Karpas-422 (cell line): ENCODE results near the gene ADPGK. TPM values are rescaled to one million over a fixed set of nuclear protein-coding genes. Genes with fewer than 3 reads are reported as not detected.
A peak's percentile ranks its signal among the peaks of the same experiment; 100 is the strongest.

Experiments
- DNase-seq: peaks from one replicate; pipeline ENCODE4 v3.0.0-alpha.2; 2015
- H2AFZ ChIP-seq: fragments of 200-600 bp; sonication (generic); 2 replicates; pipeline ENCODE4 v1.6.1; 2014; ENCODE audit warnings: antibody characterized with exemption, low read length, mixed read lengths
- H3K27ac ChIP-seq: fragments of 200-600 bp; sonication (generic); 2 replicates; pipeline ENCODE4 v1.5.1; 2014; ENCODE audit warnings: mild to moderate bottlenecking, low read length, moderate library complexity
- H3K27me3 ChIP-seq: fragments of 200-600 bp; sonication (generic); 2 replicates; pipeline ENCODE4 v1.6.1; 2014; ENCODE audit warnings: low read length, mixed read lengths
- H3K36me3 ChIP-seq: fragments of 200-600 bp; sonication (generic); 2 replicates; pipeline ENCODE4 v1.6.1; 2014; ENCODE audit warnings: low read length, mixed read lengths; ENCODE audit not compliant: insufficient read depth
- H3K4me1 ChIP-seq: fragments of 200-600 bp; sonication (generic); 2 replicates; pipeline ENCODE4 v1.6.1; 2014; ENCODE audit warnings: mild to moderate bottlenecking, low read length, mixed read lengths
- H3K4me2 ChIP-seq: fragments of 200-600 bp; sonication (generic); 2 replicates; pipeline ENCODE4 v1.6.1; 2014; ENCODE audit warnings: low read length, low read depth, mild to moderate bottlenecking; ENCODE audit not compliant: poor library complexity, severe bottlenecking
- H3K4me3 ChIP-seq: fragments of 200-600 bp; sonication (generic); 2 replicates; pipeline ENCODE4 v1.5.1; 2014; ENCODE audit warnings: mild to moderate bottlenecking, antibody characterized with exemption, low read length, mixed read lengths
- H3K79me2 ChIP-seq: fragments of 200-600 bp; sonication (generic); 2 replicates; pipeline ENCODE4 v1.6.1; 2014; ENCODE audit warnings: mild to moderate bottlenecking, low read length, mixed read lengths
- H3K9ac ChIP-seq: fragments of 200-600 bp; sonication (generic); 2 replicates; pipeline ENCODE4 v1.6.0; 2014; ENCODE audit warnings: low read length
- H3K9me2 ChIP-seq: fragments of 200-600 bp; sonication (generic), shearing (Covaris generic); replicated peaks from 2 replicates; pipeline ENCODE4 v1.6.0; 2014; ENCODE audit warnings: mild to moderate bottlenecking, low read length, moderate library complexity; ENCODE audit not compliant: insufficient read depth
- H3K9me3 ChIP-seq: fragments of 300-700, 200-600 bp; sonication (generic); 2 replicates; pipeline ENCODE4 v1.6.1; 2014; ENCODE audit warnings: low read length, mixed read lengths
- H4K20me1 ChIP-seq: fragments of 200-600 bp; sonication (generic); 2 replicates; pipeline ENCODE4 v1.6.1; 2014; ENCODE audit warnings: mild to moderate bottlenecking, antibody characterized with exemption, low read length, low read depth; ENCODE audit not compliant: insufficient read depth
- total RNA-seq: library from RNA; depleted of rRNA; stranded (reverse); fragments of >200 nt; shearing (Covaris generic); gene quantifications from 2 replicates; pipeline ENCODE4 v1.2.3, GENCODE V29; 2014; ENCODE audit warnings: low replicate concordance

ADPGK gene
- total RNA-seq, 1 experiment from 2014 or later, result 75.7 TPM

- no peak overlapping the region for H3K4me2 ChIP-seq
- no peak overlapping the region for H3K4me3 ChIP-seq
- peak overlapping the region; percentile 78 for H2AFZ ChIP-seq
- no peaks in the 10 kb centered on the region for H3K9me2 ChIP-seq
- H3K36me3 ChIP-seq, result peaks cover 8% of the 10 kb centered on the region; the same call in 1 of the 2 replicates
- no peak overlapping the region for H3K9ac ChIP-seq
- DNase-seq, result no peak
- H3K27ac ChIP-seq, result no peak overlapping the region
- no peaks in the 10 kb centered on the region for H3K9me3 ChIP-seq
- no peaks in the 10 kb centered on the region for H3K27me3 ChIP-seq
- peaks cover 29% of the 10 kb centered on the region for H3K4me1 ChIP-seq
- H3K79me2 ChIP-seq, result peaks cover 26% of the 10 kb centered on the region
- H4K20me1 ChIP-seq, result no peaks in the 10 kb centered on the region; the same call in 1 of the 2 replicates
Measured at GRCh38 chr15:72785841-72786240, 2.3 kb upstream of the ADPGK start.

DNA sequence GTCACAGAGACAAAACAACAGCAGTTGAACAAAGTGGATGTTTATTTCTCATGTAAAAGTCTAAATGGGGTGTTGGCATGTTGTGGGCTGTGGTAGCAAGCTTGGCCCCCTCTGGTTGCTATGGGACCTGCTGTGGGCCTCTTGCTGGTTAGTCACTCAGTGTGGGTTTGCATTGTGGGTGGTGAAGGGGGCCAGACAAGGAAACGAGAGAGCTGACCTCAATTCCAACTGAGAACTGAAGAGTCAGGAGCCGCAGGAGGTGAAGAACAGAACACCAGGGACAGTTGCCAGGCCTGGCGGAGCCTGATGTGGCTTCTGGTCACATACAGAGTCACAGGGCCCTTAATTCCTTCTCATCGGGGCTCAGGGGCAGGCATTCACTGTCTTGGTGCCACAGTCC is 1.9 kb upstream of the ADPGK start:
- no peak overlapping the region for H3K9ac ChIP-seq
- H3K27ac ChIP-seq, result no peak overlapping the region
- no peak overlapping the region for H3K4me3 ChIP-seq
- no peaks in the 10 kb centered on the region for H3K9me3 ChIP-seq
- H3K36me3 ChIP-seq, result peaks cover 11% of the 10 kb centered on the region; the same call in 1 of the 2 replicates
- H3K79me2 ChIP-seq, result peaks cover 30% of the 10 kb centered on the region
- no peaks in the 10 kb centered on the region for H3K27me3 ChIP-seq
- H3K9me2 ChIP-seq, result no peaks in the 10 kb centered on the region
- H2AFZ ChIP-seq, result peak overlapping the region; percentile 78
- H3K4me1 ChIP-seq, result peaks cover 29% of the 10 kb centered on the region
- H4K20me1 ChIP-seq, result no peaks in the 10 kb centered on the region; the same call in 1 of the 2 replicates
- DNase-seq, result no peak
- H3K4me2 ChIP-seq, result peak overlapping the region; percentile 90

DNA sequence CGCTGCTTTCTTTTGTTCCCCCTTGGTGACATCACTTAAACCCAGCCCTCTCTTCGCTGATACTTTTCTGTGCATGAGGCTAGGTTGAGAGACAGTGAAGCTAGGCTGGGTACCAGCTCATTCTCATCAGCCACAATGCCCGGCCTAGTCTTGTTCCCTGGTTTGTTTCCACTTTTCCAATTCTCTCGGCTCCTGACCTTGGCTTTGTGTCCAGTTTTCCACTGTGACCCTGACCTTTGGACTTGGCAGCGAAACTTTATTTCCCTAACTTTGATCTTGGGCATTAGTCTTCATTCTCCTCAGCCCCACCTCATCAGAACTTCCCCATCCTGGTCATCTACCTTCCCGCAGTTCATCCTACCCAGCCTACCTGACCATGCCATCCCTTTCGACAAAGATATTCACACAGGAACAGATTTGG is 908 bp upstream of the ADPGK start:
- H3K4me2 ChIP-seq, result peak overlapping the region; percentile 90
- H3K36me3 ChIP-seq, result peaks cover 21% of the 10 kb centered on the region
- DNase-seq, result no peak
- H3K9me2 ChIP-seq, result no peaks in the 10 kb centered on the region
- H3K27me3 ChIP-seq, result no peaks in the 10 kb centered on the region
- no peaks in the 10 kb centered on the region for H3K9me3 ChIP-seq
- peak overlapping the region; percentile 86 for H3K4me3 ChIP-seq
- H4K20me1 ChIP-seq, result no peaks in the 10 kb centered on the region; the same call in 1 of the 2 replicates
- peaks cover 29% of the 10 kb centered on the region for H3K4me1 ChIP-seq
- peak overlapping the region; percentile 94 for H2AFZ ChIP-seq
- H3K27ac ChIP-seq, result peak overlapping the region; percentile 84
- peak overlapping the region; percentile 90 for H3K9ac ChIP-seq
- H3K79me2 ChIP-seq, result peaks cover 40% of the 10 kb centered on the region

GRCh38 chr15:72783004-72783639 is 436 bp downstream of the ADPGK start:
- Histone ChIP-seq H3K27ac (peak overlapping the region; percentile 6; the same call in 1 of the 2 replicates), H3K9me3 (no peaks in the 10 kb centered on the region), H3K4me3 (peak overlapping the region; percentile 86), H3K4me2 (peak overlapping the region; percentile 90), H3K9me2 (no peaks in the 10 kb centered on the region), H4K20me1 (no peaks in the 10 kb centered on the region; the same call in 1 of the 2 replicates), H3K79me2 (peaks cover 54% of the 10 kb centered on the region), H3K27me3 (no peaks in the 10 kb centered on the region), H2AFZ (no peak overlapping the region), H3K36me3 (peaks cover 27% of the 10 kb centered on the region), H3K4me1 (peaks cover 29% of the 10 kb centered on the region), H3K9ac (peak overlapping the region; percentile 90)
- DNase-seq, result peak; percentile 82

- Histone ChIP-seq H3K36me3 (peaks cover 27% of the 10 kb centered on the region), H2AFZ (no peak overlapping the region), H3K4me3 (peak overlapping the region; percentile 86), H3K4me1 (peaks cover 30% of the 10 kb centered on the region), H3K9me2 (no peaks in the 10 kb centered on the region), H3K9ac (peak overlapping the region; percentile 90), H4K20me1 (no peaks in the 10 kb centered on the region; the same call in 1 of the 2 replicates), H3K79me2 (peaks cover 60% of the 10 kb centered on the region), H3K27me3 (no peaks in the 10 kb centered on the region), H3K4me2 (peak overlapping the region; percentile 90), H3K9me3 (no peaks in the 10 kb centered on the region), H3K27ac (peak overlapping the region; percentile 6; the same call in 1 of the 2 replicates)
- peak; percentile 46 for DNase-seq
Measured at GRCh38 chr15:72782274-72783003, 1.1 kb downstream of the ADPGK start.

- Histone ChIP-seq H3K27me3 (no peaks in the 10 kb centered on the region), H3K79me2 (peaks cover 68% of the 10 kb centered on the region), H3K27ac (no peak overlapping the region), H3K4me3 (peak overlapping the region; percentile 86), H3K9me3 (no peaks in the 10 kb centered on the region), H3K9ac (peak overlapping the region; percentile 90; the same call in 1 of the 2 replicates), H3K36me3 (peaks cover 27% of the 10 kb centered on the region), H2AFZ (no peak overlapping the region), H3K4me2 (peak overlapping the region; percentile 90), H3K9me2 (no peaks in the 10 kb centered on the region), H3K4me1 (peaks cover 38% of the 10 kb centered on the region), H4K20me1 (no peaks in the 10 kb centered on the region; the same call in 1 of the 2 replicates)
- no peak for DNase-seq
Measured at GRCh38 chr15:72781631-72782030, 1.9 kb downstream of the ADPGK start.

GRCh38 chr15:72778796-72779195 is 4.8 kb downstream of the ADPGK start:
- no peak for DNase-seq
- Histone ChIP-seq H3K9ac (no peak overlapping the region), H3K9me2 (no peaks in the 10 kb centered on the region), H3K4me3 (no peak overlapping the region), H3K27ac (no peak overlapping the region), H3K36me3 (peaks cover 46% of the 10 kb centered on the region), H3K4me2 (no peak overlapping the region), H3K27me3 (no peaks in the 10 kb centered on the region), H2AFZ (no peak overlapping the region), H3K4me1 (peaks cover 45% of the 10 kb centered on the region), H4K20me1 (no peaks in the 10 kb centered on the region; the same call in 1 of the 2 replicates), H3K9me3 (no peaks in the 10 kb centered on the region), H3K79me2 (peaks cover 97% of the 10 kb centered on the region)

DNA sequence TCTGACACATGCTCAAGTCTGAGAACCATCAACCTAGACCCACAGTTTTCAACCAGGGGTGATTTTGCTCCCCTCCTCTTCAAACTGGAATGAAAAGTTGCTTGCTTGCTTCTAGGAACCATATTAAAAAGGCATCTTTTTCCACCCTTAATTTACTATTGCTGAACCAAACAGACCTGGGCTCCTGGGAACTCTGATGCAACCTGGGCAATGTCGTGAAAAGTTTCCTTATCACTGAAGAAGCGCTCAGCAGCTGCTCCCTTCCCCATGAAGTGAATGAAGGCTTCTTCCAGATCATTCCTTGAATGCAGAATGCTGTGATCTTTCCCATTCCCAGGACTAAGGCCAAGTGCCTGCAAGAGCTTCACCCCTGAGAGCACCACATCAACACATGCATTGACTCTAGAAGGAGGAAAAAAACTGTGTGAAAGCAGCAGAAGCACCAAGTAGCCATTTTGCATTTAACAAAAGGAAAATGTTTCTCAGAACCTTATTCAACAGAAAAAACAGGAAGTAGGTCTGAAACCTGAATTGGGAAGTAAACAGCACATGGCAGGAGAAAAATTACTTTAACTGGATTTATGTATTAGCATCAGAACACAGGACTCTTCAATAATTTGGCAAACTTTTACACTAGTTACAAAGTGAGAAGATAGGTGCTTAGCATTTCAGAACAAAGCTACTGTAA is 8.7 kb downstream of the ADPGK start:
- no peak overlapping the region for H2AFZ ChIP-seq
- peaks cover 67% of the 10 kb centered on the region for H3K36me3 ChIP-seq
- H3K4me1 ChIP-seq, result peaks cover 28% of the 10 kb centered on the region
- H3K4me3 ChIP-seq, result no peak overlapping the region
- no peaks in the 10 kb centered on the region for H3K9me3 ChIP-seq
- H3K27ac ChIP-seq, result no peak overlapping the region
- no peaks in the 10 kb centered on the region for H3K27me3 ChIP-seq
- peak; percentile 50 for DNase-seq
- H3K4me2 ChIP-seq, result no peak overlapping the region
- peaks cover 97% of the 10 kb centered on the region for H3K79me2 ChIP-seq
- H4K20me1 ChIP-seq, result no peaks in the 10 kb centered on the region
- no peaks in the 10 kb centered on the region for H3K9me2 ChIP-seq
- no peak overlapping the region for H3K9ac ChIP-seq
